ENCODE measurements around the gene COX4I2.
"Not testable (repeated sequence)": the region's sequence is repeated elsewhere in the genome, so short reads cannot be mapped to it uniquely, and the experiment has no call there.

COX4I2 gene

DNA sequence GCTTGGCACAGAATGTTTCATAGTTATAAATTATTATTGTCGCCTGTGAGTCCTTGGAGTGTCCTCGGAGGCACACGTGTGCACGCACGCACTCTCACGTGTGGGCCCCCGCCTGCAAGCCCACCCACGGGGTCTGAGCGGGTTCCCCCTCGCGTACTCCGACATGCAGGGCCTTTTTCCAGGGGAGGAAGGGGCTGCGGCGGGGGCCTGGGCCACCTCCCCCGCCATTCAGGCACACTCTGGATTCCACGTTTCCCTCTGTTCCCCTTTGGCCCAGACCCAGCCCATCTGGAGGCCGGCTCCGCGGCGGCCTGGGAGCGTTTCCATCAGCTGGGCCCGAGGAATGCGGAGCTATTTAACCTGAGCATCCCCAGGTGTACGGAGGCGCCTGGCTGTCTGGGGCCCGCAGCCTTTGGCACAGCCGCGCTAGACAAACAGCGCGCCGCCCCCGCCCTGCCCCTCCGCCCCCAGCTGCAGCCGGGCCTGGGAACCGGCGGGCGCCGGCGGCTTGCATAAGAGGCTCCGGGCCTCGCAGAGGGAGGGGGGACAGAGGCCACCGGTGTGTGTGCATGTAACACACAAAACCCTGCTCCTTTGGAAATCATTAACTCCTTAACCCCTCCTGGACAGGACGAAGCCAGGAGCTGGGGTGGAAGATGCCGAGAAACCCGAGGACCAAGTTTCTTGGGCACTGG lies 29.3 kb upstream of the COX4I2 start:
- Histone ChIP-seq H3K9ac (ENCODE audit: low read length) (peak overlapping the region; percentile 99), H3K79me1 (replicated peaks; ENCODE audit: low read length, poor library complexity, severe bottlenecking) (no peaks in the 10 kb centered on the region), H3K27ac (ENCODE audit: low read length, poor library complexity, severe bottlenecking) (peak overlapping the region; percentile 71), H2BK12ac (ENCODE audit: low read length in 2 of 2) (peak overlapping the region in 1 of 2 experiments; percentile 73), H4K8ac (ENCODE audit: low read length) (peak overlapping the region; percentile 72), H3K36me3 (ENCODE audit: control insufficient read depth in 1 of 2, insufficient read depth in 2 of 2, low read depth in 1 of 2, low read length in 2 of 2) (peaks cover 3 to 7% of the 10 kb centered on the region in 2 experiments), H3K4me3 (ENCODE audit: insufficient read depth in 1 of 2, low read depth in 1 of 2, low read length in 2 of 2) (peak overlapping the region; percentile 15 to 63), H3K4me1 (ENCODE audit: control insufficient read depth, insufficient read depth, low read depth, low read length) (peaks cover 33% of the 10 kb centered on the region), H3K9me3 (ENCODE audit: control insufficient read depth, low read length) (no peaks in the 10 kb centered on the region), H2BK5ac (ENCODE audit: low read depth, low read length, poor library complexity, severe bottlenecking) (peak overlapping the region; percentile 21), H3K4ac (ENCODE audit: low read depth in 1 of 2, low read length in 2 of 2) (peak overlapping the region in 1 of 2 experiments; percentile 43), H4K91ac (ENCODE audit: low read length) (peak overlapping the region; percentile 84), H2AK5ac (ENCODE audit: low read length, severe bottlenecking) (peak overlapping the region; percentile 31), H2BK120ac (ENCODE audit: low read depth, low read length) (peak overlapping the region; percentile 74), H3K27me3 (ENCODE audit: control insufficient read depth in 1 of 2, insufficient read depth in 1 of 2, low read length in 2 of 2) (no peaks in the 10 kb centered on the region), H3K14ac (ENCODE audit: low read length in 2 of 2) (peak overlapping the region in 1 of 2 experiments; percentile 2), H2AFZ (ENCODE audit: low read depth, low read length) (no peak overlapping the region), H3K4me2 (ENCODE audit: low read length, poor library complexity, severe bottlenecking) (peak overlapping the region; percentile 64), H3K23ac (ENCODE audit: low read length in 2 of 2) (no peak overlapping the region), H2BK15ac (ENCODE audit: low read depth, poor library complexity, severe bottlenecking) (no peak overlapping the region), H3K18ac (ENCODE audit: low read depth in 1 of 2, low read length in 2 of 2) (peak overlapping the region; percentile 41 to 63)
- DNase-seq, result peak; percentile 85
- 15% methylated on average over 42 of the region's 45 CpGs for WGBS

DNA sequence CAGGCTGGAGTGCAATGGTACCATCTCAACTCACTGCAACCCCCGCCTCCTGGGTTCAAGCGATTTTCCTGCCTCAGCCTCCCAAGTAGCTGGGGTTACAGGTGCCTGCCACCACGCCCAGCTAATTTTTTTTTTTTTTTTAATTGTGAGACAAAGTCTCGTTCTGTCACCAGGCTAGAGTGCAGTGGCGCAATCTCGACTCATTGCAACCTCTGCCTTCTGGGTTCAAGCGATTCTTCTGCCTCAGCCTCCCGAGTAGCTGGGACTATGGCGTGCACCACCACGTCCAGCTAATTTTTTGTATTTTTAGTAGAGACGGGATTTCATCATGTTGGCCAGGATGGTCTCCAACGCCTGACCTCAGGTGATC lies 25.5 kb upstream of the COX4I2 start:
- not testable (repeated sequence) for H2BK120ac ChIP-seq (ENCODE audit: low read depth, low read length); H2AFZ ChIP-seq (ENCODE audit: low read depth, low read length); H3K23ac ChIP-seq (ENCODE audit: low read length in 2 of 2); H3K4me2 ChIP-seq (ENCODE audit: low read length, poor library complexity, severe bottlenecking); H3K14ac ChIP-seq (ENCODE audit: low read length in 2 of 2); H3K9ac ChIP-seq (ENCODE audit: low read length); H2AK5ac ChIP-seq (ENCODE audit: low read length, severe bottlenecking); H2BK5ac ChIP-seq (ENCODE audit: low read depth, low read length, poor library complexity, severe bottlenecking); H3K27ac ChIP-seq (ENCODE audit: low read length, poor library complexity, severe bottlenecking); H3K36me3 ChIP-seq (ENCODE audit: control insufficient read depth in 1 of 2, insufficient read depth in 2 of 2, low read depth in 1 of 2, low read length in 2 of 2); H3K9me3 ChIP-seq (ENCODE audit: control insufficient read depth, low read length); DNase-seq; H3K18ac ChIP-seq (ENCODE audit: low read depth in 1 of 2, low read length in 2 of 2); H4K8ac ChIP-seq (ENCODE audit: low read length); H3K79me1 ChIP-seq (replicated peaks; ENCODE audit: low read length, poor library complexity, severe bottlenecking); H4K91ac ChIP-seq (ENCODE audit: low read length); H3K27me3 ChIP-seq (ENCODE audit: control insufficient read depth in 1 of 2, insufficient read depth in 1 of 2, low read length in 2 of 2); H3K4me3 ChIP-seq (ENCODE audit: insufficient read depth in 1 of 2, low read depth in 1 of 2, low read length in 2 of 2); H2BK15ac ChIP-seq (ENCODE audit: low read depth, poor library complexity, severe bottlenecking); H3K4ac ChIP-seq (ENCODE audit: low read depth in 1 of 2, low read length in 2 of 2)
- Histone ChIP-seq H3K4me1 (ENCODE audit: control insufficient read depth, insufficient read depth, low read depth, low read length) (peaks cover 20% of the 10 kb centered on the region), H2BK12ac (ENCODE audit: low read length in 2 of 2) (peak overlapping the region in 1 of 2 experiments; percentile 31)
- 91% methylated on average over 12 of the region's 12 CpGs for WGBS

DNA sequence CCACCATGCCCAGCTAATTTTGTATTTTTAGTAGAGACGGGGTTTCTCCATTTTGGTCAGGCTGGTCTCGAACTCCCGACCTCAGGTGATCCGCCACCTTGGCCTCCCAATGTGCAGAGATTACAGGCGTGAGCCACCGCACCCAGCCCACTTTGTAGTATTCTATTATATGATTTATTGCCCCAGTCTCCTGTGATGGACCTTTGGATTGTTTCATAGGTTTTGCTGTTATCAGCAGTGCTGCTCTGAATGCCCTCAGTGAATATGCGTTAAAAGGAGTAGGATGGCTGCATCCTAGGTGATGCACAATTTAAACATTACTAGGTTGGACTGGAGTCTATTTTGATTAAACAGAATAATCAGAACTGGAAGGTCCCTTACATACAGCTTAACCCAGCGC lies 22.3 kb upstream of the COX4I2 start:
- Histone ChIP-seq H2AFZ (ENCODE audit: low read depth, low read length) (no peak overlapping the region), H2BK5ac (ENCODE audit: low read depth, low read length, poor library complexity, severe bottlenecking) (no peak overlapping the region), H3K9ac (ENCODE audit: low read length) (no peak overlapping the region), H3K4ac (ENCODE audit: low read depth in 1 of 2, low read length in 2 of 2) (no peak overlapping the region), H2AK5ac (ENCODE audit: low read length, severe bottlenecking) (no peak overlapping the region), H3K23ac (ENCODE audit: low read length in 2 of 2) (no peak overlapping the region), H3K79me1 (replicated peaks; ENCODE audit: low read length, poor library complexity, severe bottlenecking) (no peaks in the 10 kb centered on the region), H3K14ac (ENCODE audit: low read length in 2 of 2) (no peak overlapping the region), H3K36me3 (ENCODE audit: control insufficient read depth in 1 of 2, insufficient read depth in 2 of 2, low read depth in 1 of 2, low read length in 2 of 2) (no peaks in the 10 kb centered on the region), H3K18ac (ENCODE audit: low read depth in 1 of 2, low read length in 2 of 2) (no peak overlapping the region), H3K4me3 (ENCODE audit: insufficient read depth in 1 of 2, low read depth in 1 of 2, low read length in 2 of 2) (no peak overlapping the region), H3K27me3 (ENCODE audit: control insufficient read depth in 1 of 2, insufficient read depth in 1 of 2, low read length in 2 of 2) (no peaks in the 10 kb centered on the region), H3K9me3 (ENCODE audit: control insufficient read depth, low read length) (no peaks in the 10 kb centered on the region), H3K4me2 (ENCODE audit: low read length, poor library complexity, severe bottlenecking) (no peak overlapping the region), H2BK12ac (ENCODE audit: low read length in 2 of 2) (no peak overlapping the region), H4K91ac (ENCODE audit: low read length) (no peak overlapping the region), H3K27ac (ENCODE audit: low read length, poor library complexity, severe bottlenecking) (no peak overlapping the region), H4K8ac (ENCODE audit: low read length) (no peak overlapping the region), H3K4me1 (ENCODE audit: control insufficient read depth, insufficient read depth, low read depth, low read length) (peaks cover 7% of the 10 kb centered on the region), H2BK120ac (ENCODE audit: low read depth, low read length) (no peak overlapping the region), H2BK15ac (ENCODE audit: low read depth, poor library complexity, severe bottlenecking) (no peak overlapping the region)
- WGBS, result 81% methylated on average over 6 of the region's 8 CpGs
- DNase-seq, result no peak

DNA sequence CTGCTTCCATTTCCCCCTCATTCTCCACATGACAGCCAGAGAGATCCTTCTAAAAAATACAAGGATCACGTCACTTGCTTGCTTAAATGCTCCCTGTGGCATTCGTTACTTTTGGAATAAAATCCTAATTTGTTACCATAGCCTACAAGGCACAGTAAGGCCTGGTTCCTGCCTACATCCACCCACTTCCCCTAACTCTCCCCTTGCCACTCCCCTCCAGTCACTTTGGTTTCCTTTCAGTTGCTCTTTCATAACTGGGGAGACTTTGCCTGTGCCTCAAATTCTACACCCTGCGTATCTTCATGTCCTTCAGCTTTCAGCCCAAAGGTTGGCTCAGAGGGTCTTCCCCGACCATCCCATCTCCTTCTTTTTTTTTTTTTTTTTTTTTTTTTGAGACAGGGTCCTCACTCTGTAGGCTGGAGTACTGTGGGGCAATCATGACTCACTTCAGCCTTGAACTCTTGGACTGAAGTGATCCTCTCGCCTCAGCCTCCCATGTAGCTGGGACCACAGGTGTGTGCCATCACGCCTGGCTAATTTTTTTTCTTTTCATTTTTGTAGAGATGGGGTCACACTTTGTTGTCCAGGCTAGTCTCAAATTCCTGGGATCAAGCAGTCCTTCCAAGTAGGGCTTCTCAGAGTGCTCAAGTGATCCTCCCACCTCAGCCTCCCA lies 20.1 kb upstream of the COX4I2 start:
- Histone ChIP-seq H2BK5ac (ENCODE audit: low read depth, low read length, poor library complexity, severe bottlenecking) (no peak overlapping the region), H3K9me3 (ENCODE audit: control insufficient read depth, low read length) (no peaks in the 10 kb centered on the region), H3K4me1 (ENCODE audit: control insufficient read depth, insufficient read depth, low read depth, low read length) (peaks cover under 1% of the 10 kb centered on the region), H2AFZ (ENCODE audit: low read depth, low read length) (no peak overlapping the region), H3K36me3 (ENCODE audit: control insufficient read depth in 1 of 2, insufficient read depth in 2 of 2, low read depth in 1 of 2, low read length in 2 of 2) (no peaks in the 10 kb centered on the region), H2BK120ac (ENCODE audit: low read depth, low read length) (no peak overlapping the region), H4K91ac (ENCODE audit: low read length) (no peak overlapping the region), H3K27me3 (ENCODE audit: control insufficient read depth in 1 of 2, insufficient read depth in 1 of 2, low read length in 2 of 2) (no peaks in the 10 kb centered on the region), H2BK12ac (ENCODE audit: low read length in 2 of 2) (no peak overlapping the region), H3K4me3 (ENCODE audit: insufficient read depth in 1 of 2, low read depth in 1 of 2, low read length in 2 of 2) (no peak overlapping the region), H3K4me2 (ENCODE audit: low read length, poor library complexity, severe bottlenecking) (no peak overlapping the region), H3K9ac (ENCODE audit: low read length) (no peak overlapping the region), H3K23ac (ENCODE audit: low read length in 2 of 2) (no peak overlapping the region), H3K79me1 (replicated peaks; ENCODE audit: low read length, poor library complexity, severe bottlenecking) (no peaks in the 10 kb centered on the region), H4K8ac (ENCODE audit: low read length) (no peak overlapping the region), H3K4ac (ENCODE audit: low read depth in 1 of 2, low read length in 2 of 2) (no peak overlapping the region), H2BK15ac (ENCODE audit: low read depth, poor library complexity, severe bottlenecking) (no peak overlapping the region), H2AK5ac (ENCODE audit: low read length, severe bottlenecking) (peak overlapping the region; percentile 27), H3K14ac (ENCODE audit: low read length in 2 of 2) (no peak overlapping the region), H3K27ac (ENCODE audit: low read length, poor library complexity, severe bottlenecking) (no peak overlapping the region), H3K18ac (ENCODE audit: low read depth in 1 of 2, low read length in 2 of 2) (no peak overlapping the region)
- DNase-seq, result no peak
- 82% methylated on average over 5 of the region's 6 CpGs for WGBS

All from mesenchymal stem cell (in vitro differentiated cells and primary cell).